Pulmonary artery endothelial cell (primary cell): ENCODE measurements around the gene UBE2H. TPM values are rescaled to one million over a fixed set of nuclear protein-coding genes. Genes with fewer than 3 reads are reported as not detected.

Source experiments
- DNase-seq: peaks from one replicate; pipeline ENCODE4 v3.0.0-alpha.2; 2011; ENCODE audit warnings: low read depth, low spot score
- total RNA-seq: library from RNA; depleted of rRNA; stranded (reverse); fragments of >200 nt; gene quantifications from 2 replicates; pipeline ENCODE4 v1.2.3, GENCODE V29; 2014

The UBE2H gene
- total RNA-seq, 1 donor from 2014 or later = 83.2 TPM

DNA sequence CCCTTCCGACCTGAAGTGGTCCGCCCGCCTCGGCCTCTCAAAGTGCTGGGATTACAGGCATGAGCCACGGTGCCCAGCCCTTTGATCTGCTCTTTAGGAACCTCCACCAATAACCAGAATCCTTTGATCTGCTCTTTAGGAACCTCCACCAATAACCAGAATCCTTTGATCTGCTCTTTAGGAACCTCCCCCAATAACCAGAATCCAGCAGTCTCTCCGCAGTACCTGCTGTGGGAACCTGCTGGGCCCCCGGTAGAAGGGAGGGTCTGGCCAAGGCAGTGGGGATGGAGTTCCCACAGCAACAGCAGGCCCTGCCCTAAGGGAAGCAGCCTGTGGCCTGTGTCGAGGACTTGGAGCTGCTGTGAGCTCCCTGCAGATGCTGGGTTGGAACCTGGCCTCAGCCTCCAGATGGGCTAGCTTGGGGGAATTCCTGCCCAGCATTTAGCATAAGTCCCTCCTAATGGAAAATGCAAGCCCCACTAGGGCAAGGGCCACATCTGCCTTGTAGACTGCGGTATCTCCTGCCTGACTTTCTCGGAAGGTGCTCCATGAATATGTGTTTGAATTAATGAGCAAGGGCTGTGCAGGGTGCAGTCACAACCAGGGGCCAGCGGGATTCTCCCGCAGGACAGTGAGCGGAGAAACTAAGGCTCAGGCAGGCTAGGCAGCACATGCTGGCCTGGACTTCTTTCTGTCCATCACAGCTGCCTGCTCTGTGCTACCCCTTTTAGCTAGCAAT is 165.8 kb downstream of the UBE2H start:
- no peak for DNase-seq

GRCh38 chr7:129785685-129786514 is 166.9 kb downstream of the UBE2H start:
- DNase-seq = no peak

GRCh38 chr7:129784783-129785684 is 167.7 kb downstream of the UBE2H start:
- no peak for DNase-seq

DNA sequence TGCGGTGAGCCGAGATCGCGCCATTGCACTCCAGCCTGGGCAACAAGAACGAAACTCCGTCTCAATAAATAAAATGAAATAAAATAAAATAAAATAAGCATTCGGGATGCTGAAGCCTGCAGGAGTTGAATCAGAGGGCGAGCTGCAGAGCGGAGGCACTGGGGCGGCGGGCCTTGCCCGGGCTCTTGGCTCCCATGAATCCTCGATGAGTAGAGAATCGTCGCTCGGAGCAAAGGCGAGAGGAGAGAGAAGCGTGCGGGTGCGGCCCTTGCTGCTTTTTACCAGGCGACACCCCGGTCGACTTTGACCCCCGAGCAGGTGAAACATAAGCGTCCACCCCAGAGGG is 168.3 kb downstream of the UBE2H start:
- DNase-seq = no peak

DNA sequence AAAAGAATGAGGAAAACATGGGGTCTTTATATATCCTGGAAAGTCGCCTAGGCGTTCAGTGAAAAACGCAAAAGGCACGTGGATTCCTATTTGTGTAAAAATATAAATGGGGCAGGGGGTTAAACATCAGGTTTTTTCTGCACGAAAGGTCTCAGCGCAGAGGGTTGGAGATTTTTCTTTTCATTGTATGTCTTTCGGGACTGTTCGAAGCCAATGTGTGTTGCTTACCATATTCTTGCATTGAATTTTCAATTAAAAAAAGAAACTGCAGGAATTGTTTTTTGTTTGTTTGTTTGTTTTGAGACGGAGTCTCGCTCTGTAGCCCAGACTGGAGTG is 169.2 kb downstream of the UBE2H start:
- no peak for DNase-seq

- no peak for DNase-seq
Observed at GRCh38 chr7:129782818-129783583, 169.8 kb downstream of the UBE2H start.

- DNase-seq = no peak
Observed at GRCh38 chr7:129781928-129782817, 170.6 kb downstream of the UBE2H start.

- no peak for DNase-seq
Observed at GRCh38 chr7:129780974-129781927, 171.5 kb downstream of the UBE2H start.

Other genes with a start within 250 kb of the UBE2H start
- gene ZC3HC1, start 98.4 kb upstream of the UBE2H start, total RNA-seq = 18.9 and 25.2 TPM in 2 replicates
- 29.3 and 39.9 TPM in 2 replicates for gene KLHDC10, start 117.6 kb upstream of the UBE2H start, total RNA-seq